Activated CD8-positive, alpha-beta memory T cell treated with anti-CD3 and anti-CD28 coated beads for 36 hours (primary cell): ENCODE data around the gene ADGRD1. TPM values are rescaled to one million over a fixed set of nuclear protein-coding genes. Genes with fewer than 3 reads are reported as not detected.
"Not testable (repeated sequence)": the region's sequence is repeated elsewhere in the genome, so short reads cannot be mapped to it uniquely, and the experiment has no call there.

Experiments
- CTCF ChIA-PET: fragments of 350-600 bp; sonication (Branson Sonifier 250); formaldehyde crosslinking; loops from one replicate; lab custom pipeline; 2021; ENCODE audit warnings: antibody characterized with exemption; lab: Charles Lee
- POLR2A ChIA-PET: fragments of 350-600 bp; sonication (Branson Sonifier 250); formaldehyde crosslinking; loops from one replicate; lab custom pipeline; 2021; ENCODE audit warnings: antibody characterized with exemption; lab: Charles Lee
- total RNA-seq, 2 experiments: library from RNA; stranded (reverse); gene quantifications; one replicate each; pipeline ENCODE4 v1.2.3, GENCODE V29; 2021

Gene ADGRD1
- total RNA-seq, 2 experiments from 2014 or later, result 0.57 to 0.78 TPM

DNA sequence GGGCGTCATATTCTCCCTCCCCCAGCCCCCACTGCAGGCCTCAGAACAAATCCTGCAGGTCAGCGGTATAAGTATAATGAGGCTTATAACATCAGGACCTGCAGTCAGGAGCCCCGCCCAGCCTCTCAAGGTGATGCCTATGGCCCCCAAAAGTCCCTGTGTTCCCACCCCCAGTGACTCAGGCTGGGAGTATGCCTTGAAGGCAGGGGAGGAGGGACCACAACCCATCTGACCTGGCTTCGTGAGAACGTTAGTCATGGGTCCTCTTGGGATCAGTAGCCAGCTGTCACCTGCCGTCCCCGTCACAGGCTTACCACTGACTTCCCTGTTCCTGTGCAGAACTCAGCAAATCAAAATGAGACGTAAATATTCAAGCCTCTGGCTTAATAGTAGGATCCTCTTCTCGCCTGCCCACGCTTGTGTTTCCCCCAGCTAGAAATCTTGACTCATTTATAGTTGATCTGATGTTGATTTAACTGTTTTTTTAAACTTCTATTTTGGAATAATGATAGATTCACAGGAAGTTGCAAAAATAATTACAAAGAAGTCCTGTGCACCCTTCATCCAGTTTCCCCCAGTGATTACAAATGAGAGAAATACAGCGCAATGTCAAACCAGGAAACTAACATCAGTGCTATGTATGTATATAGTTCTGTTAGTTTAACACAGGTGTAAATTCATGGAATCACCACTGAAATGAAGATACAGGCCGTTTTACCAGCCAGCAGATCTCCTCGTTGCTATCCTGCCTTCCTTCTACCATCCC lies 107.5 kb downstream of the ADGRD1 start:
- POLR2A ChIA-PET, result no interaction called here
- CTCF ChIA-PET, result no interaction called here

- CTCF ChIA-PET, result no interaction called here
- POLR2A ChIA-PET, result interaction anchor here (0.6 kb wide), 1 partner anchor 239 kb away, joined by 5 read pairs; no protein-coding TSS in a partner anchor
These were observed 109.7 kb downstream of the ADGRD1 start for GRCh38 chr12:131063413-131063812.

DNA sequence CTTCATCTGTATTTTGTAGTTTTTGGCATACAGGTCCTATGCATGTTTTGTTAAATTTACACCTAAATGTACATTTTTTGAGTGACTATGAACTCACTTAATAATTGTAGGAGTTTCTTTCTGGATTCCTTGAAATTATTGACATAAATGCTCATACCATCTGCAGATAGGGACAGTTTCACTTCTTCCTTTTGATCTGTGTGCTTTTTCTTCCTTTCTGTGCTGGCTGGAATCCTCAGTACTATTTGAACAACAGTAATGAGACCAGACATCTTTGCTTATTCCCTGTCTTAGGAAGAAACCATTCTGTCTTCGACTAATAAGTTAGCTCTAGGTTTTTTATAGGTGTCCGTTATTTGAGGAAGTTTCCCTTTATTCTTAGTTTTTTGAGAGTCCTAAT lies 110.3 kb downstream of the ADGRD1 start:
- POLR2A ChIA-PET, result no interaction called here
- CTCF ChIA-PET, result no interaction called here

DNA sequence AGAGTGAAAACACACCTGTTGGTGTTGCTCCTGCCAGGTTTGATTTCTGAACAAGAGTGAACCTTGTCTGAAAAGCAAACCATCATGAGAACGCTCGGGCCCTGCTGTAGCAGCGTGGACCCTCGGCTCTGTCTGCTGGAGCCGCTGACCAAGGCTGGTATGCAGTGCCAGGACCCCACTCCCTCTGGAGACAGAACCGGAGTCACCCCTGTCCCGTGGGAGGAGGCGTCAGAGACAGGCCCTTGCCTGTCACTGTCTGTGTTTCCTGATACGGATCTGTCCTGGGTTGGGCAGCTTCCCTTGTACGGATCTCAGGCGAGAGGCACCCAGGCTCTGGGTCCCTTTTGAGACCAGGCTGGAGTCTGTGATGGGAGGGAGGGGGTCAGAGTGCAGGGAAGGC lies 111.6 kb downstream of the ADGRD1 start:
- CTCF ChIA-PET, result no interaction called here
- POLR2A ChIA-PET, result no interaction called here

DNA sequence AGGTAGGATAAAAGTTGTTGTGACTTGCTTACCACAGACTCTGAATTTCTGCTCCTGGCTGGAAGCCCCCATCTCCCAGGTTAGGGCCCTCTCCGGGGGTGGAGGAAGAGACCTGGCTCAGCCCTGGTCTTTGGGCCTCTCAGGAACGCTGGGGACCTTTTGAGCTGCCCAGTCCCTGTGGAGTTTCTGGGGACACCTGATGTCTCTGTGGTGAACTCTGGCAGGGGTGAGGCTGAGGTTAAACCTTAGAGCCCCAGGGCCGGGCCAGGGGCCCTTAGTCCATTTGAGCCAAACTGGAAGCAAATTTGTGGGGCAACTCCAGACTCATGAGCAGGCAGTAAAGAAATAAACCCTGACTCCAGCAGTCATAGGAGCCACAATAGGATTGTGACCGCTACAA lies 112.1 kb downstream of the ADGRD1 start:
- POLR2A ChIA-PET, result no interaction called here
- CTCF ChIA-PET, result no interaction called here

DNA sequence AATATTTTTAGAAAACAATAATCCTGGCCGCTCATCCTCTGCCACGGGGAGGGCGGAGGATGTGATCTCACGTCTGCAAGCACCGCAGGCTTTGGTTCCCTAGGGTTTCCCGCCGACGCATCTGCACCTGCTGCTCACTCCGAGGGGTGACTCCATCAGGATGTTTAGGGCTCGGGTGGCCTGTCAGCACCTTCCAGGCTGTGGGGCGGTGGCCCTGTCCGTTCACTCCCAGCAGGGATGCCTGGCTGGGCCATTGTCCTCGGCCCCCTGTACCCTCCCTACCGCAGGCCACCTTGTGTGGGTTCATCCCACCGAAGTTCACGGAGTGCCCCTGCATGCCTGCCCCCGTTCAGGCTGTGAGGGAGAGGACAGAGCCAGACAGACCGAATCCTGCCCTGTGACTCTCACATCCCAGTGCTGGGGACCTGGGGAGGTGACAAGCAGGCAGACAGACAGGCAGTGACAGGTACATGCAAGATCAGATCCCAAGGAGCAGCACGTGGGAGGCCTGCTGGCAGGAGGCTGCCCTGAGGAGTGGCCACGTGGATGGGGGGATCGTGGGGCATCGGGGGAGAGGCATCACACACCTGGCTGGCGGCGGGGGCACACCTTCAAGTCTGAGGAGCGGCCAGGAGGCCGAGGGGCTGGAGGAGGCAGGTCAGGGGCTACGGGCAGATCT lies 112.6 kb downstream of the ADGRD1 start:
- ChIA-PET POLR2A (no interaction called here), CTCF (no interaction called here)

- POLR2A ChIA-PET, result no interaction called here
- CTCF ChIA-PET, result no interaction called here
These were observed 113.3 kb downstream of the ADGRD1 start for GRCh38 chr12:131066886-131067490.

GRCh38 chr12:131067981-131068851 lies 114.5 kb downstream of the ADGRD1 start:
- POLR2A ChIA-PET, result no interaction called here
- CTCF ChIA-PET, result no interaction called here

GRCh38 chr12:131068926-131069720 lies 115.4 kb downstream of the ADGRD1 start:
- POLR2A ChIA-PET, CTCF ChIA-PET: not testable (repeated sequence)

- CTCF ChIA-PET, POLR2A ChIA-PET: not testable (repeated sequence)
These were observed 116.4 kb downstream of the ADGRD1 start for GRCh38 chr12:131070136-131070535.

GRCh38 chr12:131070668-131071067 lies 117.0 kb downstream of the ADGRD1 start:
- CTCF ChIA-PET, result not testable (repeated sequence)

DNA sequence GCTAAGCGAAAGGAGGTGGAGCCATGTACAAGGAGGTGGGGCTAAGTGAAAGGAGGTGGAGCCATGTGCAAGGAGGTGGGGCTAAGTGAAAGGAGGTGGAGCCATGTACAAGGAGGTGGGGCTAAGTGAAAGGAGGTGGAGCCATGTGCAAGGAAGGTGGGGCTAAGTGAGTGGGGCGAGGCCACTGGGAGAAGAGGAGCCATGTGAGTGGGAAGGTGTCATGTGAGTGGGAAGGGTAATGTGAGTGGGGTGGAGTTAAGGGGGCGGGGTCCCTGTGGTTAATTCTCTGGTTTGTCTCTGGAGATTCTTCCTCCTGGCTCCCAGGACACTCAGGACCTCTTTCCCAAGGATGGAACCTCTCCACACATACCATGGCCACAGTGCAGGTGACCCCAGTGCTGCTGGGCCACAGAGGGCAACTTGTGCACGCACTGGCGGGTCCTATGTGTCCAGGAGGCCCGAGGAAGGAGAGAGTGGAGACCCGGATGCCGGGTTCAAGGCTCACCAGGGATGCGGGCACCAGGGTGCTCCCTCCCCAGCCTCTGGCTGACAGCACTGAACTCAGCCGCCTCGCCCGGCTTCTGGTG lies 117.6 kb downstream of the ADGRD1 start:
- POLR2A ChIA-PET, result not testable (repeated sequence)

More at GRCh38 chr12:131070668-131071067, 117.0 kb downstream of the ADGRD1 start:
- POLR2A ChIA-PET, result not testable (repeated sequence)

DNA sequence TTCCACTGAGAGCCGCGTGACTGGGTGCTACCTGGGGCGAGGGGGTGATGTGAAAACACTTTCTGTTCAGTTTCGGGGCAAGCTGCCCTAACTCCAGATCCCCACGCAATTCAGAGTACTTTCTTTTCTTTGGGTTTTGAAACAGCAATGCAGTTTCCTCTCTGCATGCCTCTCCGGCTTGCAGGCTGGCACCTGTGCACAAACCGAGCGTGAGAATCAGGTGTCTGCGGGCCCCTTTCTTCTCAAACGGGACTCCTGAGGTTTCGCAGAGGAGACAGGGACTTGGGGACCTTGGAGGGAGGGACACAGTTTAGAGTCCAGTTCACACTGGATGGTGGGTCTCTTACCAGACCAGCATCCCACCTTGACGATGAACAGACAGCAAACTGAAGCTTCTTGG lies 118.2 kb downstream of the ADGRD1 start:
- POLR2A ChIA-PET, CTCF ChIA-PET: not testable (repeated sequence)

More for the DNA sequence above, 117.6 kb downstream of the ADGRD1 start:
- CTCF ChIA-PET, result not testable (repeated sequence)

GRCh38 chr12:131072451-131073230 lies 118.9 kb downstream of the ADGRD1 start:
- ChIA-PET POLR2A (no interaction called here), CTCF (no interaction called here)

DNA sequence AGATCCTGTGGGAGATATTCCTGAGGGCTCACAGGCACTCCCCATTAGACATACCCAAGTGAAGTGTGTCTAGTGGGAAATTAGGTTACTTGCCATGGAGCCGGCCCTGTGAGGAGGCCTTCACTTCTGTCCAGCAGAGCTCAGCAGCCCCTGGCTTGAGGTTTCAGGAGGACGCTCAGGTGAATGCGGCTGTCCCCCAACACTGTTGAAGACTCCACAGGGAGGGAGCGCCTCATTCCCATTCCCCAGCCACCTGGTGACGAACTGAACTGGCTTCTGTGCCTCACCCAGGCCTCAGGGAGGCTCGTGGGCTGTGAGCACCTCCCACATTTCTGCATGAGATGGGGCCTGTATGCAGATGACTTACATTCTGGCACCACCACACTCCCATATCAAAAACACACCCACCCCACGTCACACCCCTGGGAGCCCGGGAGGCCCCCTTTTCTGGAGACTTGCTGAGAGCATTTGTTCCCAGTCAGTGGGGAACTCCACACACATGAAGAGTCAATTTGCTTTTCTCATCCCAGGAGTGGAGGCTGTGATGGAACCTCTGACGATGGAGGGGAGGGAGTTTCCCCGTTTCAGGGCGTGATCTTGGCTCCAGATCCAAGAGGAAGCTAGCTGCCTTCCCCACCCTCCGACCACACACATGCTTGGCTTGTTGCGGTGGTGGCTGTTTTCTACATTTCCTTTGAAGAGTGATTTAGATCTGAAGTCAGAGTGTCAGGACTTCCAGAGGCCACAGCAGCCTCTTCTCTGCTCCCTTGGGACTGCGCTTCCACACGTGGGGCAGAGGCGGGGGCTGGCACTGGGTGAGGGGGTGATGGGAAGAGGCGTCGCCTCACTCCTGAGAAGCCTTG lies 120.7 kb downstream of the ADGRD1 start:
- ChIA-PET CTCF (interaction anchor here (0.5 to 0.6 kb wide), 2 partner anchors 134 to 431 kb away, joined by 3 to 5 read pairs; no protein-coding TSS in a partner anchor), POLR2A (no interaction called here)

- ChIA-PET CTCF (no interaction called here), POLR2A (no interaction called here)
These were observed 121.5 kb downstream of the ADGRD1 start for GRCh38 chr12:131075194-131075593.

- POLR2A ChIA-PET, result no interaction called here
- CTCF ChIA-PET, result no interaction called here
These were observed 121.9 kb downstream of the ADGRD1 start for GRCh38 chr12:131075611-131076010.
